Body of pancreas (tissue), 4 donors: ENCODE results near the gene SBF2. TPM values are rescaled to one million over a fixed set of nuclear protein-coding genes. Genes with fewer than 3 reads are reported as not detected.

ENCODE experiments used
- ATAC-seq: fragments of 150-250 bp; one replicate; pipeline ENCODE4 v1.9.1; 2016
- DNase-seq, 4 donors: peaks; one replicate each; pipeline ENCODE4 v3.0.0-alpha.2; 2019
- H3K27ac ChIP-seq, 4 donors: fragments of 200-600 bp; sonication (generic); 1 replicate in 3 of 4; 2 replicates in 1 of 4; pipeline versions ENCODE4 v1.5.1 to v1.6.1; 2016 to 2019; ENCODE audit warnings: mild to moderate bottlenecking in 1 of 4, mixed read lengths in 1 of 4, moderate library complexity in 1 of 4
- H3K27me3 ChIP-seq, 2 donors: fragments of 200-600 bp; sonication (generic); one replicate each; pipeline ENCODE4 v1.6.0; 2016; ENCODE audit warnings: mild to moderate bottlenecking in 1 of 2
- H3K36me3 ChIP-seq, 2 donors: fragments of 200-600 bp; sonication (generic); replicated peaks in 1 of 2; 2 replicates each; pipeline ENCODE4 v1.5.1; 2016; ENCODE audit warnings: low read depth in 2 of 2; ENCODE audit not compliant: insufficient read depth in 1 of 2
- H3K4me1 ChIP-seq: fragments of 200-600 bp; sonication (generic); one replicate; pipeline ENCODE4 v1.6.0; 2016
- H3K4me3 ChIP-seq, 2 donors: fragments of 200-600 bp; sonication (generic); 1 replicate in 1 of 2; 2 replicates in 1 of 2; pipeline ENCODE4 v1.5.1; 2016 to 2019
- H3K9me3 ChIP-seq, 3 donors: fragments of 200-600 bp; sonication (generic); 1 replicate in 2 of 3; 2 replicates in 1 of 3; pipeline ENCODE4 v1.5.1; 2016
- CTCF ChIP-seq, 7 experiments: fragments of 450-650 bp in 4 of 7; fragments of 200-600 bp in 3 of 7; sonication (generic) in 3 of 7; IDR thresholded peaks; one replicate each; pipeline ENCODE4 v1.5.1; 2016 to 2019; ENCODE audit warnings: antibody characterized with exemption in 7 of 7
- POLR2A ChIP-seq, 3 donors: fragments of 450-650 bp; IDR thresholded peaks; one replicate each; pipeline ENCODE4 v1.6.1; 2016; ENCODE audit warnings: antibody characterized with exemption in 3 of 3, mild to moderate bottlenecking in 2 of 3
- WGBS, 2 donors: methylation state at CpG; one replicate each; pipeline ENCODE4 v1.1.5; 2017; 5-methylcytosine and 5-hydroxymethylcytosine counted together
- intact Hi-C: fragments of 100-400 bp; cut with DNase I; formaldehyde crosslinking; loops from one replicate; pipeline ENCODE4 v1.15.1; 2023
- total RNA-seq, 2 donors: library from RNA; depleted of rRNA; stranded (reverse); fragments of >200 nt; gene quantifications; one replicate each; pipeline ENCODE4 v1.1.0, GENCODE V29; 2016

SBF2 gene
- total RNA-seq, 2 donors from 2014 or later: 23.6 to 38.9 TPM

DNA sequence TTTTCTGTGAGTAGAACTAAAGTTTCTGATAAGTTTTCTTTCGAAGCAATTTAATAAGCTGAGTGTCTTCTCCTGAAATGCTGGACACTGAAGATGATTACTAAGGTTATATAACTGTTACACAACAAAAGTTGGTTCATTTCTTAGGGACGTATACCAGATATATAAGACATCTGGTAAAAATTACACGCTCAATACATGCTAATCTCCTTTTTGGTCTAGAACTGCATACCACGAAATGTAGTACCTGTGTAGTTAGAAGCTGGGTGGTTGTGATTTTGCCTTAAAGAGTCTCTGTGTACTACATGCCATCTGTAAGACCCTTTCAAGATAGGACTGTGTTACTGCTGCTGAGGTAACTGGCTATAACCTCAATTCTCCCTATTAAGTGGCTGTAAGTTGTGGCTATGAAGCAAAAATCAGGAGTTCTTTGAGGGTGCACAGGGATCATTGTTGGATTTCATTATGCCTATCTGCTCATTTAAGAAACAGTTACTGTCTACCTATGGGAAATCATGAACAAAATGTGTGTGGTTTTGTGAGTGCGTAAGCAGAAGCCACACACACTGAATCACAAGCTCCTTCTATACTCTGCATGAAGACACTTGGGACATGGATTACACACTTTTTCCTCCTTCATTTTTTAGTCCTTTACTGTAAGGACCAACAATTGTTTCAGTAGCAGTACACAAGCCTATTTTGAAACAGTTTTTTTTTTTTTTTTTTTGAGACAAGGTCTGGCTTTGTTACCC, 434.3 kb downstream of the SBF2 start:
- DNase-seq (no peak), ATAC-seq (no peak)
- intact Hi-C loops: no loop called here
- 88% methylated on average over 5 of the region's 5 CpGs for WGBS, 2 donors
- Histone ChIP-seq H3K4me1 (peaks cover 4% of the 10 kb centered on the region), H3K27me3 (no peaks in the 10 kb centered on the region), H3K9me3 (no peaks in the 10 kb centered on the region), H3K4me3 (no peak overlapping the region), H3K27ac (no peak overlapping the region), H3K36me3 (no peaks in the 10 kb centered on the region)
- no peak for TF ChIP-seq POLR2A (IDR thresholded peaks at IDR 0.05)
- no peak for TF ChIP-seq CTCF (IDR thresholded peaks at IDR 0.05)

DNA sequence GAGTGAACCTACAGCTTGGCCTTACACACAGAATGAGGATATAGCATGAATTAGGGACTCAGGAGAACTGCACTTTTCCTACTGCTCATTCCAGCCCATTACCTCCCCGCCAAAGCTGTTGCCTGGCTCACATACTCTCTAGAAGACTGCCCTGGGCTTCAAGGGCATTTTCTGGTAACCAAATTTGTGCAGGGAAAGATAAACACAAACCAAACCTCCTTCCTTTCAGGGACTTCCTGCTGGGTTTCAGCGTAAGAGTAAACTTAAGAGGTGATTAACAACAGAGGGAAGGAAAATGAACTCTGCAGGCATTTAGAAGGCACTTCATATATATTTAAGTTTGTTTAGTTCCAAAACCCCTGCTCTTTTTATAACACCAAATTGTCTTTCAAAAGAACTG, 435.2 kb downstream of the SBF2 start:
- Histone ChIP-seq H3K4me1 (peaks cover 9% of the 10 kb centered on the region), H3K27ac (no peak overlapping the region), H3K36me3 (no peaks in the 10 kb centered on the region), H3K4me3 (no peak overlapping the region), H3K27me3 (no peaks in the 10 kb centered on the region), H3K9me3 (no peaks in the 10 kb centered on the region)
- DNase-seq (peak in 1 of 4 donors; percentile 7), ATAC-seq (no peak)
- no peak for TF ChIP-seq POLR2A (IDR thresholded peaks at IDR 0.05)
- no peak for TF ChIP-seq CTCF (IDR thresholded peaks at IDR 0.05)
- intact Hi-C loops: no loop called here
- WGBS, 2 donors: 10 to 41% methylated on average over 2 of the region's 2 CpGs

- ATAC-seq: no peak
- no peaks in the 10 kb centered on the region for H3K27me3 ChIP-seq
- TF ChIP-seq POLR2A (IDR thresholded peaks at IDR 0.05) (no peak), CTCF (IDR thresholded peaks at IDR 0.05) (no peak)
- no peak overlapping the region for H3K4me3 ChIP-seq
- WGBS, 2 donors: 71 to 84% methylated on average over 4 of the region's 4 CpGs
- H3K27ac ChIP-seq: no peak overlapping the region
- no peak for DNase-seq
- H3K9me3 ChIP-seq: no peaks in the 10 kb centered on the region
- H3K4me1 ChIP-seq: peaks cover 14% of the 10 kb centered on the region
- H3K36me3 ChIP-seq: no peaks in the 10 kb centered on the region
- intact Hi-C loops: no loop called here
These were observed 435.8 kb downstream of the SBF2 start for GRCh38 chr11:9858218-9858617.

- DNase-seq: no peak
- no peaks in the 10 kb centered on the region for H3K9me3 ChIP-seq
- ATAC-seq: no peak
- WGBS, 2 donors: 93 to 96% methylated on average over 2 of the region's 2 CpGs
- no peaks in the 10 kb centered on the region for H3K27me3 ChIP-seq
- no peak overlapping the region for H3K27ac ChIP-seq
- no peak overlapping the region for H3K4me3 ChIP-seq
- H3K4me1 ChIP-seq: peaks cover 14% of the 10 kb centered on the region
- TF ChIP-seq CTCF (IDR thresholded peaks at IDR 0.05): no peak
- no peak for TF ChIP-seq POLR2A (IDR thresholded peaks at IDR 0.05)
- no peaks in the 10 kb centered on the region for H3K36me3 ChIP-seq
- intact Hi-C loops: no loop called here
These were observed 438.3 kb downstream of the SBF2 start for GRCh38 chr11:9855579-9856287.
